Esophagus (tissue), 2 donors: ENCODE results near the gene LDB1. TPM values are rescaled to one million over a fixed set of nuclear protein-coding genes. Genes with fewer than 3 reads are reported as not detected.
A peak's percentile ranks its signal among the peaks of the same experiment; 100 is the strongest.

Experiments used
- H3K27ac ChIP-seq, 2 donors: one replicate each; pipeline ENCODE4 v1.5.1; 2013; ENCODE audit warnings: low read depth in 2 of 2, mild to moderate bottlenecking in 2 of 2, inconsistent platforms in 1 of 2, low read length in 1 of 2, moderate library complexity in 1 of 2
- H3K27me3 ChIP-seq, 2 donors: one replicate each; pipeline ENCODE4 v1.6.1; 2013; ENCODE audit warnings: low read length in 2 of 2, control low read depth in 1 of 2, mild to moderate bottlenecking in 1 of 2; ENCODE audit not compliant: insufficient read depth in 2 of 2, control insufficient read depth in 1 of 2
- H3K36me3 ChIP-seq, 2 donors: one replicate each; pipeline ENCODE4 v1.6.1; 2013; ENCODE audit warnings: low read length in 1 of 2; ENCODE audit not compliant: control insufficient read depth in 2 of 2, insufficient read depth in 2 of 2
- H3K4me1 ChIP-seq, 2 donors: one replicate each; pipeline ENCODE4 v1.6.1; 2013; ENCODE audit warnings: low read length in 1 of 2; ENCODE audit not compliant: control insufficient read depth in 2 of 2, insufficient read depth in 2 of 2
- H3K4me3 ChIP-seq, 2 donors: one replicate each; pipeline ENCODE4 v1.5.1; 2013; ENCODE audit warnings: low read length in 2 of 2, mild to moderate bottlenecking in 2 of 2, low read depth in 1 of 2, moderate library complexity in 1 of 2
- H3K9me3 ChIP-seq, 2 donors: one replicate each; pipeline ENCODE4 v1.6.1; 2013; ENCODE audit warnings: mild to moderate bottlenecking in 2 of 2, low read depth in 1 of 2, low read length in 1 of 2, moderate library complexity in 1 of 2; ENCODE audit not compliant: control insufficient read depth in 2 of 2, insufficient read depth in 1 of 2
- WGBS, 2 donors: extraction: QIAGEN DNeasy Blood & Tissue Kit; methylation state at CpG; one replicate each; pipeline ENCODE4 v1.1.7; 2013; 5-methylcytosine and 5-hydroxymethylcytosine counted together
- polyA plus RNA-seq, 2 donors: library from polyadenylated mRNA; stranded (reverse); fragments of 200-250 nt; gene quantifications; one replicate each; pipeline ENCODE4 v1.2.3, GENCODE V29; 2013
- donor health status: healthy with polysubstance abuse.
- donor health status: Bipolar disorder and iron deficiency.

Gene LDB1
- polyA plus RNA-seq, 2 donors, result 29.8 to 36.5 TPM

DNA sequence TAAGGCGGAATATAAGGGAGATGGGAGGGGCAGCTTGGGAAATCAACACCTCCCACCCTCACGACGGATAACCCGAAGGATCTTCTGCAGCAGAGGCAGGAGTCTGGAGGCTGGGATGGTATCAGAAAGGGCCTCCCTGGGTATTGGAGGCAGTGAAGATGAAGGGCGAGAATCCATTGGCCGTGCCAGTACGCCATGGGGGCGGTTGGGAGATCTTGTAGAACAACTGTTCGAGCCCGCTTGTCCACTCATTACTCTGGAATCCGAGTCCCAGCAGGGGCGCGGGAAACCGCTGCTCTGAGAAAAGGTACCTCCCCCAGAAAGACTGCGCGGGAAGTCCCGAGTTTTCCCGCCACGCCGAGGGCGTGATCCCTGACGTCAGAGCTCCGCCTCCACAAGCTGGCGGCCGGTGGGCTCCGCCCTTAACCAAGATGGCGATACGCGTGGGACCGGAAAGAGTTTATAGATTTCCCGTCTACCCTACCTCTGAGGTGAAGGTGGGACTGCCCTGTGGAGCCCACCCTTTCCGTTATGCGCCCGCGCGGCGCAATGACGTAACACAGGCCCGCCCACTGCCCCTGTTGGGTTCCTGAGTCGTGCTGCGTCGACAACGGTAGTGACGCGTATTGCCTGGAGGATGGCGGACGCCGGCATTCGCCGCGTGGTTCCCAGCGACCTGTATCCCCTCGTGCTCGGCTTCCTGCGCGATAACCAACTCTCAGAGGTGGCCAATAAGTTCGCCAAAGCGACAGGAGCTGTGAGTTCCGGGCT, 31.8 kb upstream of the LDB1 start, which contains the start of gene NOLC1:
Gene NOLC1, plus strand, starts transcription at position 616 of the 771 bp plus-strand sequence. Its CDS starts 22 bp downstream, at position 638.
- H3K4me1 ChIP-seq, result no peaks in the 10 kb centered on the region
- peak within 1 kb of the TSS; percentile 96 to 98 for H3K27ac ChIP-seq
- peak within 1 kb of the TSS; percentile 83 to 95 for H3K4me3 ChIP-seq
- H3K27me3 ChIP-seq, result no peaks in the 10 kb centered on the region
- peaks cover 7 to 15% of the 10 kb centered on the region in 2 donors for H3K36me3 ChIP-seq
- H3K9me3 ChIP-seq, result no peaks in the 10 kb centered on the region
- 3 to 4% methylated on average over 59 of the region's 59 CpGs for WGBS, 2 donors

DNA sequence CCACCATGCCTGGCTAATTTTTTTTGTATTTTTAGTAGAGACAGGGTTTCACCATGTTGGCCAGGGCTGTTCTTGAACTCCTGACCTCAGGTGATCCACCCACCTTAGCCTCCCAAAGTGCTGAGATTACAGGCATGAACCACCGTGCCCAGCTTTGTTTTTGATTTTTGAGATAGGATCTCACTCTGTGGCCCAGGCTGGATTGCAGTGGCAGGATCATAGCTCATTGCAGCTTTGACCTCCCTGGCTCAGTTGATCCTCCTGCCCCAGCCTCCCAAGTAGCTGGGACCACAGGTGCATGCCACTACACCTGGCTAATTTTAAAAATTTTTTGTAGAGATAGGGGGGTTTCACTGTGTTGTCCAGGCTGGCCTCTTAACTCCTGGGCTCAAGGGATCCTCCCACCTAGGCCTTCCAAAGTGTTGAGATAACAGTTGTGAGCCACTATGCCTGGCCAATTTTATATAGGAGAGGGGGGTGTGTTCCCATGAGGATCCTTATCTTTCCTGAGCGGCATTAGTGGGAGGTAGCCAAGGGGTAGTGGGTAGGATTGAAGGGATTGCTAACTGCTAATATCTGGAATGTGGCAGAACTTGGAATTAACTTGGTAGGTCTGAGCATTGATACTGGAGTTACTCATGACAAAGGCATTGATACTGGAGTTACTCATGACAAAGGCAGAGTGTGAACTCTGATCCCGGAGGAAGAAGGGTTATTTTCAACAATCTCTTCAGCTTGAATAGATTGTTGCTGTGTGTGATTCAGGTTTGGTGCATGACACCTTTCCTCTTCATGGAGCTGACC, 31.0 kb upstream of the LDB1 start:
- Histone ChIP-seq H3K4me1 (peaks cover 0 to 3% of the 10 kb centered on the region in 2 donors), H3K27me3 (no peaks in the 10 kb centered on the region), H3K9me3 (no peaks in the 10 kb centered on the region), H3K27ac (peak overlapping the region; percentile 96 to 98), H3K4me3 (peak overlapping the region; percentile 43 to 95), H3K36me3 (peaks cover 14 to 19% of the 10 kb centered on the region in 2 donors)
- WGBS, 2 donors, result 66 to 71% methylated on average over 3 of the region's 3 CpGs

DNA sequence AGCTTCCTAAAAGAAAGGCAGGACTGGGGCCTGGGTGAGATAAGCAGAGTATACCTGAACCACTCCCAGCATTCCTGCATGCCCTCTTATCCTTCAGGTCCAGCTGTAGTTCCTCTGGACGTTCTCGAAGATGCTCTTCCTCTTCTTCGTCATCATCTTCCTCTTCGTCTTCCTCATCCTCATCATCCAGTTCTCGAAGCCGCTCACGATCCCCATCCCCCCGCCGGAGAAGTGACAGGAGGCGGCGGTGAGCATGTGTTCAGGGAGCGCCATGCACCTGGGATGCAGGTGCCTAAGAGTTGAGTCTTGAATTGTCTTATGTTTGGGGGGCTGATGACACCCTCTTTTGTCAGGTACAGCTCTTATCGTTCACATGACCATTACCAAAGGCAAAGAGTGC, 28.1 kb upstream of the LDB1 start:
- Histone ChIP-seq H3K27me3 (no peaks in the 10 kb centered on the region), H3K4me3 (no peak overlapping the region), H3K4me1 (peaks cover 0 to 3% of the 10 kb centered on the region in 2 donors), H3K27ac (no peak overlapping the region), H3K36me3 (peaks cover 19 to 27% of the 10 kb centered on the region in 2 donors), H3K9me3 (no peaks in the 10 kb centered on the region)
- WGBS, 2 donors, result 94 to 95% methylated on average over 13 of the region's 13 CpGs

DNA sequence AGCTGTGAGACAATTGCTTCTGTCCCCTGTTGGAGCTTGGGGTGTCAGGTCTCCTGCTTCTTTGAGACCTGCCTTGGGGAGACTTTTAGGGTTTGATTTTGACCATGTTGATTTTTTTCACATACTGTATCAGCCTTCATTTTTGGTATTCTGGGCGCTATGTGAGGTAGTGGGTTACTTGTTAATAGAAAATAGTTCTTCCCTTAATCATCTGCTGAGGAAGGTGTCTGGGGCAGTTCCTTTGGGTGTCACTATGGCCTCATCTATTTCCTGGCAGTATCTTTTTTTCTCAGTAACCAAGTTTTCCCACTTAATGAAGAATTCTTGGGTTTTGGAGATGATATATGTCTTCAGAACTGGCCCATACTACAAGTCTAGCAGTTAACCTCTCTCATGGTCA, 27.4 kb upstream of the LDB1 start:
- H3K4me3 ChIP-seq, result no peak overlapping the region
- WGBS, 2 donors, result 95 to 98% methylated on average over 1 of the region's 1 CpG
- H3K4me1 ChIP-seq, result peaks cover 0 to 3% of the 10 kb centered on the region in 2 donors
- no peak overlapping the region for H3K27ac ChIP-seq
- peaks cover 19 to 29% of the 10 kb centered on the region in 2 donors for H3K36me3 ChIP-seq
- no peaks in the 10 kb centered on the region for H3K9me3 ChIP-seq
- H3K27me3 ChIP-seq, result no peaks in the 10 kb centered on the region

DNA sequence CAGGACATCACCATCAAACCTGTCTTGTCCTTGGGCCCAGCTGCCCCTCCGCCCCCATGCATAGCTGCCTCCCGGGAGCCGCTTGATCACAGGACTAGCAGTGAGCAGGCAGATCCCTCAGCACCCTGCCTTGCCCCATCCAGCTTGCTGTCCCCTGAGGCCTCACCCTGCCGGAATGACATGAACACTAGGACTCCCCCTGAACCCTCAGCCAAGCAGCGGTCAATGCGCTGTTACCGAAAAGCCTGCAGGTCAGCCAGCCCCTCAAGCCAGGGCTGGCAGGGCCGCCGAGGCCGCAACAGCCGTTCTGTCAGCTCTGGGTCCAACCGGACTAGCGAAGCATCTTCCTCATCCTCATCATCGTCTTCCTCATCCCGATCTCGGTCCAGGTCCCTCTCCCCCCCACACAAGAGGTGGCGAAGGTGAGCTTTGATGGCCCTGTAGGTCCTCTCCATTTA, 26.8 kb upstream of the LDB1 start:
- peaks cover 19 to 29% of the 10 kb centered on the region in 2 donors for H3K36me3 ChIP-seq
- no peak overlapping the region for H3K4me3 ChIP-seq
- H3K27ac ChIP-seq, result no peak overlapping the region
- WGBS, 2 donors, result 92 to 93% methylated on average over 17 of the region's 17 CpGs
- no peaks in the 10 kb centered on the region for H3K9me3 ChIP-seq
- peaks cover 0 to 3% of the 10 kb centered on the region in 2 donors for H3K4me1 ChIP-seq
- no peaks in the 10 kb centered on the region for H3K27me3 ChIP-seq

DNA sequence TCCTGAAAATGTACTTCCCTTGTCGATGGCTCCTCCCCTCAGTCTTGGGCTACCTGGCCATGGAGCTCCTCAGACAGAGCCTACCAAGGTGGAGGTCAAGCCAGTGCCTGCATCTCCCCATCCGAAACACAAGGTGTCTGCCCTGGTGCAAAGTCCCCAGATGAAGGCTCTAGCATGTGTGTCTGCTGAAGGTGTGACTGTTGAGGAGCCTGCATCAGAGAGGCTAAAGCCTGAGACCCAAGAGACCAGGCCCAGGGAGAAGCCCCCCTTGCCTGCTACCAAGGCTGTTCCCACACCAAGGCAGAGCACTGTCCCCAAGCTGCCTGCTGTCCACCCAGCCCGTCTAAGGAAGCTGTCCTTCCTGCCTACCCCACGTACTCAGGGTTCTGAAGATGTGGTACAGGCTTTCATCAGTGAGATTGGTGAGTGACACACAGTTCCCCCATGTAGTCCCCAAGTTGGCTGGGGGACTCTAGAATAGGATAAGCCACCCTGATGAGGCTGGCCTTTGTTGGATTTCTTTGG, 21.5 kb upstream of the LDB1 start:
- H3K9me3 ChIP-seq, result no peaks in the 10 kb centered on the region
- 88 to 92% methylated on average over 4 of the region's 4 CpGs for WGBS, 2 donors
- H3K27me3 ChIP-seq, result no peaks in the 10 kb centered on the region
- no peak overlapping the region for H3K4me3 ChIP-seq
- H3K27ac ChIP-seq, result no peak overlapping the region
- peaks cover 39 to 50% of the 10 kb centered on the region in 2 donors for H3K36me3 ChIP-seq
- peaks cover under 1 to 7% of the 10 kb centered on the region in 2 donors for H3K4me1 ChIP-seq

DNA sequence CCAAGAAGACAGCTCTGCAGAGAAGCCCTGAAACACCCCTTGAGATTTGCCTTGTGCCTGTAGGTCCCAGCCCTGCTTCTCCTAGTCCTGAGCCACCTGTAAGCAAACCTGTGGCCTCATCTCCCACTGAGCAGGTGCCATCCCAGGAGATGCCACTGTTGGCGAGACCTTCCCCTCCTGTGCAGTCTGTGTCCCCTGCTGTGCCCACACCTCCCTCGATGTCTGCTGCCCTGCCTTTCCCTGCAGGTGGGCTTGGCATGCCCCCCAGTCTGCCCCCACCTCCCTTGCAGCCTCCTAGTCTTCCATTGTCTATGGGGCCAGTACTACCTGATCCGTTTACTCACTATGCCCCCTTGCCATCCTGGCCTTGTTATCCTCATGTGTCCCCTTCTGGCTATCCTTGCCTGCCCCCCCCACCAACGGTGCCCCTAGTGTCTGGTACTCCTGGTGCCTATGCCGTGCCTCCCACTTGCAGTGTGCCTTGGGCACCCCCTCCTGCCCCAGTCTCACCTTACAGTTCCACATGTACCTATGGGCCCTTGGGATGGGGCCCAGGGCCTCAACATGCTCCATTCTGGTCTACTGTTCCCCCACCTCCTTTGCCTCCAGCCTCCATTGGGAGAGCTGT, 20.9 kb upstream of the LDB1 start:
- Histone ChIP-seq H3K4me3 (no peak overlapping the region), H3K4me1 (peaks cover 0 to 9% of the 10 kb centered on the region in 2 donors), H3K9me3 (no peaks in the 10 kb centered on the region), H3K27ac (no peak overlapping the region), H3K27me3 (no peaks in the 10 kb centered on the region), H3K36me3 (peaks cover 35 to 48% of the 10 kb centered on the region in 2 donors)
- WGBS, 2 donors, result 90 to 91% methylated on average over 5 of the region's 5 CpGs

DNA sequence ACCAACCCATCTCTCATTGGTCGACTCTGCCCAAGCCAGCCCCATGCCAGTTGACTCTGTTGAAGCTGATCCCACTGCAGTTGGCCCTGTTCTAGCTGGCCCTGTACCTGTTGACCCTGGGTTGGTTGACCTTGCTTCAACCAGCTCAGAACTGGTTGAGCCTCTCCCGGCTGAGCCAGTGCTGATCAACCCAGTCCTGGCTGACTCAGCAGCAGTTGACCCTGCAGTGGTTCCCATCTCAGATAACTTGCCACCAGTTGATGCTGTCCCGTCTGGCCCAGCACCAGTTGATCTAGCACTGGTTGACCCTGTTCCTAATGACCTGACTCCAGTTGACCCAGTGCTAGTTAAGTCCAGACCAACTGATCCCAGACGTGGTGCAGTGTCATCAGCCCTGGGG, 20.1 kb upstream of the LDB1 start:
- no peaks in the 10 kb centered on the region for H3K9me3 ChIP-seq
- 76 to 88% methylated on average over 4 of the region's 4 CpGs for WGBS, 2 donors
- no peaks in the 10 kb centered on the region for H3K27me3 ChIP-seq
- peaks cover 0 to 13% of the 10 kb centered on the region in 2 donors for H3K4me1 ChIP-seq
- peaks cover 35 to 48% of the 10 kb centered on the region in 2 donors for H3K36me3 ChIP-seq
- no peak overlapping the region for H3K4me3 ChIP-seq
- no peak overlapping the region for H3K27ac ChIP-seq
